Glomerular endothelial cell (primary cell): ENCODE measurements around the gene ROR2. TPM values are rescaled to one million over a fixed set of nuclear protein-coding genes. Genes with fewer than 3 reads are reported as not detected.

ENCODE experiments used
- DNase-seq: peaks from one replicate; pipeline ENCODE4 v3.0.0-alpha.2; 2011; ENCODE audit warnings: low read depth, low spot score; ENCODE audit errors: extremely low read depth
- total RNA-seq: library from RNA; depleted of rRNA; stranded (reverse); fragments of >200 nt; gene quantifications from 2 replicates; pipeline ENCODE4 v1.2.3, GENCODE V29; 2015

Gene ROR2
- total RNA-seq, 1 donor from 2014 or later: 0.12 TPM

- DNase-seq: no peak
Measured at GRCh38 chr9:91783411-91783810, 166.6 kb downstream of the ROR2 start.

DNA sequence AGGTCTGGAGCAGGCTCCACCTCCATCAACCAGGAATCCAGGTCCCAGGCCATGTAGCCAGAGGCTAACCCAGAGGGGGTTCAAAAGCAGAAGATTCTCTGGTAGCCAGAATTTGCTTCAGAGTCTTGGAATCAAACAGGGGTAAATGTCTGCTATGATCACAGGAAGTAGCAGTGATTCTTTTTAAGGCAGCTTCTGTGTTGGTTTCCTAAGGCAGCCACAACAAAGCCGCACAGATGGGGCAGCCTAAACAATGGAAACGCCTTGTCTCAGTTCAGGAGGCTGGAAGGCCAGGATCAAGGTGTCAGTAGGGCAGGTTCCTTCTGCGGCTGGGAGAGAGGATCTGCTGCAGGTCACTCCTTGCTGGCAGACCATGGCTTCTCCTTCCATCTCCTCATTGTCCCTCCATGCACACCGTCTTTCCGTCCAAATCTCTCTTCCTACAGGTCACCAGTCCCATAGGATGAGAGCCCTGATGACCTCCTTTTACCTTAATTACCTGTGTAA, 167.3 kb downstream of the ROR2 start:
- DNase-seq: no peak

GRCh38 chr9:91781906-91782305, 168.1 kb downstream of the ROR2 start:
- DNase-seq: no peak

DNA sequence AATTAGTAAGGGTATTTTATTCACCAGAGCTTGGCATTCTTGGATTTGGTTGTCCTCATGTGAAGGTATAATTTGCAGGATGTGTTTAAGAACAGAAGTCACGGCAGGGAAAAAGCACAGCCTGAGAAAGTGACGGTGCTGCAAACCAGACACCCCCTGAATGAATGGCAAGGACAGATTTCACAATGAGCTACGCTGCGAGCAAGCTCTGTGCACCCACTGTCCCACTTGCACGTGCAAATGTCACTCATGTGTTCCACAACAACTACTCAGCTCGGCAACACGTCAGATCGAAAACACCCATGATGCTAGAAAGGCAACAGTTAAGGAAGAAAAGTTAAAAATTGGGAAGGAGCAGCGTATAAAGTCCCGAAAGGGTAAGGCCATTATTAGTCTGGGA, 168.9 kb downstream of the ROR2 start:
- no peak for DNase-seq

DNA sequence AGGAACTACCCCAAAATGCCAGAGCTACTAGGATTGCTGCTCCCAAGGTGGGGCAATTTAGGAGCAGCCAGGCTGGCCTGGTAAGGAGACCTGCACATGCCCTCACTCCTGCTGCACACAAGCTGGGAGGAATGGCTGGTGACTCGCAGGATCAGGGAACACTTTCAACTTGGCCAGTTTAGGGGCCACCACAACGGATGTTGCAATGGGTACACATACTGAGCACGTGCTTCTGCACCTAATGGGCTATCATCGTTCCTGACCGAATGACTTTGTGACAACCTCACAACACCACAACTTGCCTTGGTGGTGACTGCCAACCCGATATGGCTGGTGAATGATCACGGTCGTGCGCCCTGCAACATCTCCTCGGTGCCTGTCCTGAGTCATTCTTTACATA, 172.0 kb downstream of the ROR2 start:
- no peak for DNase-seq

- no peak for DNase-seq
Measured at GRCh38 chr9:91777292-91777830, 172.7 kb downstream of the ROR2 start.

DNA sequence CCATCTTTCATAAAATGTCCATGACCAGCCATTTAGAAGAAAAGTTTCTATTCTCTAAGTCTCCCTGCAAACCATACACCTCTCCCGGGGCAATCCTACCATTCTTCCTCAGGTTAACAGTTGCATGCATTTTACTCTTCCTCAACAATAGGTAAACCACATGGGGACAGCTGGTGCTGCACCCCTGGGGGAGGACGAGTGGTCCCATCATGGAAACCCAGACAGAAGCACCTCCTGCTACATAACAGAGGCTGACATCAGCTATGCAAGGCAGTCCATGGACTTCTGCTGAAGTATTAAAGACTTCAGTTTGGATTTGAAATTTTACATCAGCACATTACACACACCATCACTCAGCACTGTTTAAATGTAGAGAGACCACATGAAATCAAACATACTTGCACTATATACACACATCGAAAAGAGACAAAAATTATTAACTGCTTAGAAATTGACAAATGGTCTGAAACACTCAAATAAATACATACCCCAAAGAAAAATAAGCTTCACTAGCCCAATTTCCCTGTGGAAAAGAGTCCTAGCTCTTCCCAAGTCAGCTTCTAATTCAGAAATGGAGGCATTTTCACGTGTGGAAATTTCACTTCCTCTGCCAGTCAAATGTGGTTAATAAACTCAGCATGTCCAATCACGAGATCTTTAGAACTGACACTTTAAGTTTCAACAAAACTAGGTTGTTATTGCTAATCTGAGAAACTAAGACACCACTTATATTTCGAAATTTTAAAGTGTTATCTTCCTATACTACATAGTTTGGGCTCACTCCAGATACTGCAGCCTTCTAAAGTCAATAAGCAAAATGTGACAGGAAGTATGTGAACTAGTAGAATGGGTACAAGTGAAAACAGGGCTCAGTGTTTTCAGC, 173.4 kb downstream of the ROR2 start:
- DNase-seq: no peak

DNA sequence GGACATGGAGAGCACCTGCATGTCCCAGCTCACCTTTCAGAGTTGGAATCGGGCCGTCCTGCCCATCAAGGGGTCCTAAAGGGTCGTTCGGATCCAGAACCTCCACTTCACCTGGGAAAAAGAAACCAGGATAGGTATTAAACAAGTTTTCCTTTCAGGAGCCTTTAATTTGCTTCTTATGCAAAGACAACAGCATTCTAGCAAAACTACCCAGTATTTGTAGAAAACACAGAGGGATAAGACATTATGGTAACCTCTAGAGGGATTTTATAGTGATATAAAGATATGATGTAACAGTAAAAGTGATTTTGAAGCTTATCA, 174.4 kb downstream of the ROR2 start:
- no peak for DNase-seq

DNA sequence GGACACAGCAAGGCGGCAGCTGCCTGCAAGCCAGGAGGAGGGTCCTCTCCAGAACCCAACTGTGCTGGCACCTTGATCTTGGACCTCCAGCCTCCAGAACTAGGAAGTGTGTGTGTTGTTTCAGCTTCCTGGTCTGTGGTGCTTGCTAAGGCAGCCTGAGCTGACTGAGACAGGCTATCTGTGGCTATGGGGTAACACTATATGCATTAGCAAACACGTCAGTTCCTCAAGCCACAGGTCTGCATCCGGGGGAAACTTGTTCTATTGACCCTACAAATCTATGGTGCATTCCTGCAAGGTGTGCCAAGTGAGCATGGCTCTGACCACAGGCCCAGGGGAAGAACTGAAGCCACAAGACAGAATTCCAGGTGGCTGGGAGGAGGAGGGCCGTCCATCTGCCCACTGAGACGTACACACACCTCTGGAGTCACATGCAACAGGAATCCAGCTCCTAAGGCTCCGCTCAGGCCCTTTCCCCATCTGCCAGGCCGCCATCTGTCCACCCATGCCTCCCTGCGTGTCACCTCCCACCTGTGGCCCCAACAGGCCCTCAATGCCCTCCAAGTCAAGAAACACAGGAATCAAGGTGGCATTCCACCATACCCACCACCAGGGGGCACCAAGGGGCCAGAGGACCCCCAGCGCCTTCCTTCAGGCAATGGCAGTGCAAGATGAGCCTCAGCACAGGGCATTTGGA, 174.9 kb downstream of the ROR2 start:
- no peak for DNase-seq

- no peak for DNase-seq
Measured at GRCh38 chr9:91773156-91773555, 176.9 kb downstream of the ROR2 start.

- DNase-seq: no peak
Measured at GRCh38 chr9:91771864-91772263, 178.2 kb downstream of the ROR2 start.

DNA sequence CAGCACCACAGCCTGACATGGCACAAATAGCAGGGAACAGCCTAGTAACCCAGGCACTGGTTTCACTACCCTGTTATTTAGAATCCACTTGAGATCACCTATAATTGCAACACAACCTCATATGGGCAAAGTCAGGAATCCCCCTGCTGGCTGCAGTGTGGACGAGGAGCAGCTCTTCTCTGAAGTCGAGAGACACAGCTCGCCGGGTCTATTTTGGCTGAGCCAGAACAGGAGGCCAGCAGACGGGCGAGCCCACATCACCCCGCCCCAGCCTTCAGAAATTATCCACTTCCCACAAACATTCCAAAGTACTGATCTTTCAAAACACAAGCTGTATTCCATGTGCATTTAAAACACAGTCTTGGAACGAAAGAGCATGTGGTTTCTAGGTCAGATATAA, 179.0 kb downstream of the ROR2 start:
- DNase-seq: no peak

DNA sequence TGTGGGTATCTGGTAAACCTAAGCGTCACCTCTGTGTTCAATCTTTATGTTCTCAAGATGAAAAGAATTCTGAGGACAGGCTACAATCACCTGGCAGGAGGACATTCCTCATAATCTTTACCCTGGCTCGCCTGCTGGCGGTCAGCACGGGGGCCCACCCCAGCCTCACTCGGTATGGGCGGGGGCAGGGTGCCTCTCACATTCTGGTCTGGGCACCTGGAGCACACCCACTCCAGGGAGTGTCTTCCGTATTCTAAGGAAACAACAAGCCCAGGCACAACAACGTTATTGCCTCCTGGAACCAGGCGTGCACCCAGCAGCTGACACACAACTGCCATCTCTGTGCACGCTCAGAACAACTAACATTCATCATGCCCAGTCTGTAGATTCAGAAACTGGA, 179.8 kb downstream of the ROR2 start:
- DNase-seq: no peak

DNA sequence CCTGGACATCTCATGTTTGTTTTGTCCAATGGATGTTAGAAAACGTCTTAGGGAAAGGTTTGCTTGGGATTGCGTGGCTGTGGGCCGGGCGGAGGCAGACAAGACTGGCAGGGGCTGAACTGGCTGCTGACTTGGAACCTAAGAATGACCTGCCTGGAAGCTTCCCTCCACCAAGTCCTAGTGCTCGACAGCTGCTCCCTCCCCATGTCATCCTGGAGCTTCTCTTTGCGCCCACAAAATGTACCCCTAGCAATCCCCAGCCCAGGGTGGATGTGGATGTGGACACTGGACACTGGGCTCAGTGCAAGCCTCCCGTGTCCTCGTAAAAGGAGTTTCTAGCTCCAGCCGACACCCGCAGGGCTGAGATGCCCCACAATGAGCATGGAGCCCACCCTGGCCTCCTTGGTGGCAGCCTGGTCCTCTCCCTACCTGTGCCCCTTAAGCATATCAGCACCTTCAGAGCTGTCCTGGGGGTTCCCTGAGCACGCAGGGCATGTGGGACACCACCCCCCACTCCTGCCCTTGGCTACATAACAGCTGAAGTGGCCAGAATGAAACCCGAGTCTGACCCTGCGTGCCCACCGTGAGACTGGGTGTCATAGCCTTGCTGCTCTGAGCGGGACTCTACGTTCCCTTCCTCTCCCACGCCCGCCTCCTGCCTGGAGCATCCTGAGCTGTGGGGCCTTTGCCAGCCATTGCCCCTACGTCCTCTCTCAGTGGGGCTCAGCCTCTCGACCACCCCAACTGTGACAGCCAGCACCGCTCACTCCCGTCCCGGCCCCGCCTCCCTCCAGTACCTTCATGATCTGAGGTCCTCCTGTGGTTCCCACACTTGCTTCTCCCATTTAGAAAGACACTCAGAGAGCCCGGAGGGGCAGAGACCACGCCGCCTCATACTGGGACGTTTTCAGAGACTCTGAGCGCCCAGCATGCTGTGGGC, 180.8 kb downstream of the ROR2 start:
- no peak for DNase-seq

- no peak for DNase-seq
Measured at GRCh38 chr9:91768507-91768906, 181.5 kb downstream of the ROR2 start.

GRCh38 chr9:91766315-91767069, 183.5 kb downstream of the ROR2 start:
- DNase-seq: no peak

DNA sequence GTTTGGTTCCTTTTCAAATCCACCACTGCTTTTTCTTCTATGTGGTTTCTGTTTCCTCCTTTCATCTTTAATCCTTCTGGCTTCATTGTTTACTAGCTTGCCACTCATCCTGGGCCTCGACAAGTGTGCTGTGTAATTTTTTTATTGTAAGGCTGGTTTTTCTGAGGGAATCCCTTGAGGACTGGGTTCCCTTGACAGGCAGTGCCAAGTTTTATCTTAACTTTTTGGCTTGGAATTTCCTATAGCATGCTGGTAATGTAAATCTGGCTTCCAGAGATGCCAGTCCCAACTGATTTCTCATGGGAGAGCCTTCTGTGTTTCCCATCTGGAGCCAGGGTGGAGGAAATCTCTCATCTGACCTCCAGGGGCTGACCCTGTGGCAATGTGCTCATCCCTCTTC, 184.7 kb downstream of the ROR2 start:
- no peak for DNase-seq

- no peak for DNase-seq
Measured at GRCh38 chr9:91764661-91765060, 185.4 kb downstream of the ROR2 start.

GRCh38 chr9:91761362-91761761, 188.7 kb downstream of the ROR2 start:
- no peak for DNase-seq

DNA sequence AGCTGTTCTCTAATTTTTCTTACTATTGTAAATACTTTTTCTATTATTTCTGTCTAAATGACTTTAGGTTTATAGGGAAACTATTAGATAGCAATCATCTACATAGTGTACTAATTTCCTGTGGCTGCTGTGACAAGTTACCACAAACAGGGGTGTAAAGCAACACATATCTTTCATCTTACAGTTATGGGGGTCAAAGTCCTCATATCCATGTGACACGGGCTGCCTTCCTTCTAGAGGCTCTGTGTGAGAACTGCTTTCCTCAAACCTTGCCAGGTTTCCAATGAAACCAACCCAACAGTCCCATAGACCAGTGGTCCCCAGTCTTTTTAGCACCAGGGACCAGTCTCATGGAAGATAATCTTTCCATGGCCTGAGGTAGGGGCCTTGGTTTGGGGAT, 189.1 kb downstream of the ROR2 start:
- DNase-seq: no peak
